RWPE2 (cell line): Measurements from ENCODE around the gene MAGEF1.

ENCODE experiments used
- ATAC-seq: fragments of 200-7000 bp; cut with Tn5 transposase; 3 replicates; pipeline ENCODE4 v1.9.1; 2021; ENCODE audit warnings: low read depth
- DNase-seq: peaks from one replicate; pipeline ENCODE4 v3.0.0-alpha.2; 2020; ENCODE audit warnings: low spot score
- H3K27ac ChIP-seq: fragments of 450-650 bp; 2 replicates; pipeline ENCODE4 v1.5.1; 2017; ENCODE audit warnings: mild to moderate bottlenecking; ENCODE audit not compliant: poor library complexity, severe bottlenecking
- H3K27me3 ChIP-seq: fragments of 250-450 bp; sonication (Bioruptor Pico); 2 replicates; pipeline ENCODE4 v1.5.1; 2021; ENCODE audit warnings: mild to moderate bottlenecking, moderate library complexity; ENCODE audit not compliant: insufficient read depth, poor library complexity, severe bottlenecking
- H3K36me3 ChIP-seq: fragments of 250-450 bp; sonication (Bioruptor Pico); 2 replicates; pipeline ENCODE4 v1.5.1; 2020; ENCODE audit warnings: low read depth, mild to moderate bottlenecking, moderate library complexity
- H3K4me1 ChIP-seq: fragments of 250-450 bp; sonication (Bioruptor Pico); 2 replicates; pipeline ENCODE4 v1.5.1; 2021; ENCODE audit warnings: mild to moderate bottlenecking, moderate library complexity; ENCODE audit not compliant: insufficient read depth, poor library complexity, severe bottlenecking
- H3K4me3 ChIP-seq: fragments of 250-450 bp; sonication (Bioruptor Pico); 2 replicates; pipeline ENCODE4 v1.5.1; 2021; ENCODE audit warnings: mild to moderate bottlenecking, moderate library complexity; ENCODE audit not compliant: severe bottlenecking
- H3K9me3 ChIP-seq: fragments of 250-450 bp; sonication (Bioruptor Pico); 2 replicates; pipeline ENCODE4 v1.5.1; 2021; ENCODE audit warnings: mild to moderate bottlenecking, moderate library complexity; ENCODE audit not compliant: severe bottlenecking
- TF ChIP-seq, protein P1 (sequence below): fragments of 450-650 bp; IDR thresholded peaks from one replicate; pipeline ENCODE4 v1.5.1; 2017; ENCODE audit warnings: mild to moderate bottlenecking, moderate library complexity; ENCODE audit not compliant: poor library complexity, severe bottlenecking

MAGEF1 gene

GRCh38 chr3:184758056-184758455 lies 46.2 kb upstream of the MAGEF1 start:
- TF ChIP-seq, protein P1, sequence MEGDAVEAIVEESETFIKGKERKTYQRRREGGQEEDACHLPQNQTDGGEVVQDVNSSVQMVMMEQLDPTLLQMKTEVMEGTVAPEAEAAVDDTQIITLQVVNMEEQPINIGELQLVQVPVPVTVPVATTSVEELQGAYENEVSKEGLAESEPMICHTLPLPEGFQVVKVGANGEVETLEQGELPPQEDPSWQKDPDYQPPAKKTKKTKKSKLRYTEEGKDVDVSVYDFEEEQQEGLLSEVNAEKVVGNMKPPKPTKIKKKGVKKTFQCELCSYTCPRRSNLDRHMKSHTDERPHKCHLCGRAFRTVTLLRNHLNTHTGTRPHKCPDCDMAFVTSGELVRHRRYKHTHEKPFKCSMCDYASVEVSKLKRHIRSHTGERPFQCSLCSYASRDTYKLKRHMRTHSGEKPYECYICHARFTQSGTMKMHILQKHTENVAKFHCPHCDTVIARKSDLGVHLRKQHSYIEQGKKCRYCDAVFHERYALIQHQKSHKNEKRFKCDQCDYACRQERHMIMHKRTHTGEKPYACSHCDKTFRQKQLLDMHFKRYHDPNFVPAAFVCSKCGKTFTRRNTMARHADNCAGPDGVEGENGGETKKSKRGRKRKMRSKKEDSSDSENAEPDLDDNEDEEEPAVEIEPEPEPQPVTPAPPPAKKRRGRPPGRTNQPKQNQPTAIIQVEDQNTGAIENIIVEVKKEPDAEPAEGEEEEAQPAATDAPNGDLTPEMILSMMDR, result no peak
- Histone ChIP-seq H3K27ac (no peak overlapping the region), H3K4me3 (no peak overlapping the region), H3K27me3 (no peaks in the 10 kb centered on the region), H3K9me3 (no peaks in the 10 kb centered on the region), H3K36me3 (no peaks in the 10 kb centered on the region), H3K4me1 (peaks cover 6% of the 10 kb centered on the region)
- DNase-seq (no peak), ATAC-seq (no peak)

GRCh38 chr3:184757022-184757651 lies 45.3 kb upstream of the MAGEF1 start:
- no peaks in the 10 kb centered on the region for H3K36me3 ChIP-seq
- H3K9me3 ChIP-seq, result no peaks in the 10 kb centered on the region
- peak; percentile 47; the same call in 2 of the 3 replicates for ATAC-seq
- peaks cover 6% of the 10 kb centered on the region for H3K4me1 ChIP-seq
- H3K4me3 ChIP-seq, result no peak overlapping the region
- TF ChIP-seq, protein P1, result no peak
- no peak for DNase-seq
- H3K27ac ChIP-seq, result no peak overlapping the region
- H3K27me3 ChIP-seq, result no peaks in the 10 kb centered on the region

DNA sequence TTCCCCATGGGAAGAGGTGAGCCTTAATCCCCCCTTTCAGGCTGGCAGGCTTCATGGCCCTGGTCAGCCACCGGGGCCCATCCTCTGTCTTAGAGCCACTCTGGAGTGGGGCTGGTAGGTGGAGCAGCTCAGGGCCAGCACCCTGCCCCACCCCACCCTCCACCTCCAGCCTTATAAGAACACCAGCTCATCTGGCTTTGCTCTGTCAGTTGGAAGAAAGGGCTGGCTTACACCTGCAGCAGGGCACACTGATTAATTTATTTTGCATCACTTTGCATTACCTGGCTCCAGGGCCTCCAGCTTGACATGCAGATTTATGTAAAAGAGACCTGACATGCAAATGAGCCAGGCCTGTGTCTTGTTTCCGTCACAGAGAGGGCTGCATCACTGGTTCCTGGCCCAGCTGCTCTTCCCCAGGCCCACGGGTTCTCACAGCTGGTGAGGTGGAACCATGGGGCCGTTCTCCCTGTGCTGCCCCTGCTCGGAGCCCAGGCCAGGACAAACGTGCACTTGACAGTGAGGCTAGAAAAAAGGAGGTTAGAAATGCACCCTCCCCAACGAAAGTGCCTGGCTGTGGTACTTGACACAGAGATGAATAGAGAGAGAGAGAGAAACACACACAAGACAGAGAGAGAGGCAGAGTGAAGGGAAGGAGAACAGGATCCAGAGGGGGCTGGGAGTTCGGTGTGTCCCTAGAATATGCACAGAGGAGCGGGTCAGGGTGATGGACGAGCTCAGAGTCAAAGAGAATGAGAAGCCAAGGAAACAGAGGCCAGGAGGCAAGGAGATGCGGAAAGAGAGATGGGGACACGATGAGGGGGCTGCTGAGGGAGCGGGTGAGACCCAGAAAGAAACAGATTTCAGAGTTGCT lies 44.5 kb upstream of the MAGEF1 start:
- no peak overlapping the region for H3K27ac ChIP-seq

DNA sequence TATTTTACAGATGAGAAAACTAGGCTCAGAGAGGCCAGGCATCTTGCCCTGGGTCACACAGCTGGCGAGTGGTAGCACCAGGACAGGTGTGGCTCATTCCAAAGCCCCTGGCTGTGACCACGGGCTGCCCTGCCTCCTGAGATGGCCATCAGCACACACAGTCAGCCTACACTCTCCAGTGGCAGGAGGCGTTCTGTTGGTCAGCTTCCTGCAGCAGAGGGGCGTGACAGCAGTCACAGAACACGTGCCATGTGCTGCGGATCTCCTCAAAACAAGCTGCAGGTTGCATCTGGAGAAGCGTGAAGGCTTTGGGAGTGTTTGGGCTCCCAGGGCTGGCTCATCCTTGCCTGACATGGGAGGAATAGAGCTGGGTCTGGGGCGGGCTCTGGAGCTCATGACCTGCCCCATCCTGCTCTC lies 43.5 kb upstream of the MAGEF1 start:
- H3K9me3 ChIP-seq, result no peaks in the 10 kb centered on the region
- no peak overlapping the region for H3K4me3 ChIP-seq
- H3K27ac ChIP-seq, result no peak overlapping the region
- no peak for DNase-seq
- H3K27me3 ChIP-seq, result no peaks in the 10 kb centered on the region
- no peaks in the 10 kb centered on the region for H3K36me3 ChIP-seq
- TF ChIP-seq, protein P1, result no peak
- peaks cover 5% of the 10 kb centered on the region for H3K4me1 ChIP-seq
- no peak for ATAC-seq

More for the DNA sequence above, 44.5 kb upstream of the MAGEF1 start:
- Histone ChIP-seq H3K36me3 (no peaks in the 10 kb centered on the region), H3K4me1 (peaks cover 6% of the 10 kb centered on the region), H3K4me3 (no peak overlapping the region), H3K27me3 (no peaks in the 10 kb centered on the region), H3K9me3 (no peaks in the 10 kb centered on the region)
- TF ChIP-seq, protein P1, result no peak
- ATAC-seq (peak; percentile 43; the same call in 2 of the 3 replicates), DNase-seq (no peak)
